HCT116 (cell line): ENCODE data around the gene GPR17.

ENCODE experiments used
- EZH2 ChIP-seq: fragments of 200-600 bp; sonication (generic); IDR thresholded peaks from 2 replicates; pipeline ENCODE4 v1.6.1; 2017; ENCODE audit warnings: antibody characterized with exemption, mixed run types
- POLR2A ChIP-seq: IDR thresholded peaks from 2 replicates; pipeline ENCODE4 v1.7.0; 2011; ENCODE audit warnings: borderline replicate concordance; ENCODE audit not compliant: insufficient read depth, insufficient read length; ENCODE audit errors: extremely low read depth
- POLR2AphosphoS5 ChIP-seq: IDR thresholded peaks from 2 replicates; pipeline ENCODE4 v1.6.1; 2011; ENCODE audit warnings: mild to moderate bottlenecking, low read depth, low read length, moderate library complexity
- TCF7L2 ChIP-seq: IDR thresholded peaks from 2 replicates; pipeline ENCODE4 v1.7.0; 2011; ENCODE audit warnings: borderline replicate concordance, inconsistent platforms; ENCODE audit not compliant: insufficient read depth, insufficient read length; ENCODE audit errors: extremely low read depth
- YY1 ChIP-seq: IDR thresholded peaks from 2 replicates; pipeline ENCODE4 v1.6.1; 2011; ENCODE audit warnings: low read length, low read depth, moderate library complexity, mild to moderate bottlenecking; ENCODE audit not compliant: insufficient replicate concordance; ENCODE audit errors: extremely low read depth
- ZFX ChIP-seq: fragments of 450-650 bp; IDR thresholded peaks from 2 replicates; pipeline ENCODE4 v1.6.1; 2017
- TF ChIP-seq, protein P1 (sequence below), 3 experiments: fragments of 200-600 bp in 1 of 3; sonication (generic) in 1 of 3; IDR thresholded peaks in 2 of 3; conservative IDR thresholded peaks in 1 of 3; 2 replicates each; pipeline ENCODE4 v1.5.1; 2012 to 2017; ENCODE audit warnings: low read depth in 2 of 3, low read length in 2 of 3, antibody characterized with exemption in 1 of 3, borderline replicate concordance in 1 of 3, control low read depth in 1 of 3, mild to moderate bottlenecking in 1 of 3, mixed read lengths in 1 of 3, mixed run types in 1 of 3, moderate library complexity in 1 of 3; ENCODE audit not compliant: insufficient read depth in 1 of 3
- TF ChIP-seq, protein P2 (sequence below): IDR thresholded peaks from 2 replicates; pipeline ENCODE4 v1.6.1; 2012

DNA sequence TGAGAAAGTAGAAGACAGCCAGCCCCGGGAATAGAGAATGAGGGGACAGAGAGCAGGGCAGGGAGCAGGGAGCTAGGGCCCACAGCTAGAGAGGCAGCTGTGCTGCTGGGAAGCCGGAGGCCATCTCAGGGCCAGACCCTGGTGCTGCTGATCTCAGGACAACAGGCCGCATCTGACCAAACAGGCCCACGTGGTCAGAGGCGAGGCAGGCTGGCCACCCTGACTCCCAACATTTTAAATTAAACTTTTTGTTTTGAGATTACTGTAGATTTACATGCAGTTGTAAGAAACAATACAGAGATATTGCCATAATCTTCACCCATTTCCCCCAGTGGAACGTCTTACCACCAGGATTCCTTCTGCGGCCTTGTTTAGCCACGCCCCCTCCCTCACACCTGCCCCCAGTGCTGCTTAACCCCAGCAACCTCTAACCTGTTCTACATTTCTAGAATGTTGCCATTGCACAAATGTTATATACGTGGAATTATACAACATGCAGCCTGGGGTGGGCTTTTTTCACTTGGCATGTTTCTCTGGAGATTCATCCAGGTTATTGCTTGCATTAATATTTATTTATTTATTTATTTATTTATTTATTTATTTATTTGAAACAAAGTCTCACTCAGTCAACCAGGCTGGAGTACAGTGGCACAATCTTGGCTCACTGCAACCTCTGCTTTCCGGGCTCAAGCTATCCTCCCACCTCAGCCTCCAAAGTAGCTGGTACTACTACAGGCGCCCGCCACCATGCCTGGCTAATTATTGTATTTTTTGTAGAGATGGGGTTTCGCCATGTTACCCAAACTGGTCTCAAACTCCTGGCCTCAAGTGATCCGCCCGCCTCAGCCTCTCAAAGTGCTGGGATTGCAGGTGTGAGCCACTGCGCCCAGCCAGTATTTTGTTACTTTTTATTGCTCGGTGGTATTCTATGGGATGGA, 48.6 kb upstream of the GPR17 start:
- TF ChIP-seq EZH2 (no peak), POLR2AphosphoS5 (no peak), POLR2A (no peak), TCF7L2 (no peak), YY1 (no peak), ZFX (no peak)
- TF ChIP-seq, protein P1, sequence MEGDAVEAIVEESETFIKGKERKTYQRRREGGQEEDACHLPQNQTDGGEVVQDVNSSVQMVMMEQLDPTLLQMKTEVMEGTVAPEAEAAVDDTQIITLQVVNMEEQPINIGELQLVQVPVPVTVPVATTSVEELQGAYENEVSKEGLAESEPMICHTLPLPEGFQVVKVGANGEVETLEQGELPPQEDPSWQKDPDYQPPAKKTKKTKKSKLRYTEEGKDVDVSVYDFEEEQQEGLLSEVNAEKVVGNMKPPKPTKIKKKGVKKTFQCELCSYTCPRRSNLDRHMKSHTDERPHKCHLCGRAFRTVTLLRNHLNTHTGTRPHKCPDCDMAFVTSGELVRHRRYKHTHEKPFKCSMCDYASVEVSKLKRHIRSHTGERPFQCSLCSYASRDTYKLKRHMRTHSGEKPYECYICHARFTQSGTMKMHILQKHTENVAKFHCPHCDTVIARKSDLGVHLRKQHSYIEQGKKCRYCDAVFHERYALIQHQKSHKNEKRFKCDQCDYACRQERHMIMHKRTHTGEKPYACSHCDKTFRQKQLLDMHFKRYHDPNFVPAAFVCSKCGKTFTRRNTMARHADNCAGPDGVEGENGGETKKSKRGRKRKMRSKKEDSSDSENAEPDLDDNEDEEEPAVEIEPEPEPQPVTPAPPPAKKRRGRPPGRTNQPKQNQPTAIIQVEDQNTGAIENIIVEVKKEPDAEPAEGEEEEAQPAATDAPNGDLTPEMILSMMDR (IDR thresholded peaks at IDR 0.05 in 2 of 3, conservative IDR thresholded peaks at IDR 0.05 in 1 of 3; ENCODE audit: borderline replicate concordance in 1 of 3, insufficient read depth in 1 of 3, low read depth in 2 of 3, low read length in 2 of 3) = no peak
- TF ChIP-seq, protein P2, sequence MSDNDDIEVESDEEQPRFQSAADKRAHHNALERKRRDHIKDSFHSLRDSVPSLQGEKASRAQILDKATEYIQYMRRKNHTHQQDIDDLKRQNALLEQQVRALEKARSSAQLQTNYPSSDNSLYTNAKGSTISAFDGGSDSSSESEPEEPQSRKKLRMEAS = no peak
